K562 (cell line): ENCODE data around the gene FRMD3. TPM values are rescaled to one million over a fixed set of nuclear protein-coding genes. Genes with fewer than 3 reads are reported as not detected.

Experiments used
- ATAC-seq: fragments of 200-7000 bp; cut with Tn5 transposase; 3 replicates; pipeline ENCODE4 v1.9.1; 2020; ENCODE audit warnings: moderate library complexity
- BruUV-seq: library from RNA; stranded (reverse); fragments of 400-500 nt; replicated peaks from 2 replicates; lab custom pipeline; 2021; lab: Mats Ljungman, UMichigan
- CTCF ChIA-PET: fragments of 300-600 bp; formaldehyde crosslinking; extraction: SDS; loops from one replicate; lab custom pipeline; 2021; ENCODE audit warnings: low intra/inter-chr PET ratio; lab: Yijun Ruan, JAX
- POLR2A ChIA-PET: fragments of 300-600, 350-650 bp; sonication (Branson Sonifier 250); formaldehyde crosslinking; extraction: SDS; loops from one replicate; lab custom pipeline; 2021; ENCODE audit warnings: antibody characterized with exemption, inconsistent platforms; lab: Yijun Ruan, JAX
- DNase-seq, 4 experiments: peaks; one replicate each; pipeline versions ENCODE4 v3.0.0 to v3.0.0-alpha.2; 2011 to 2018; ENCODE audit warnings: low spot score in 3 of 4, mixed read lengths in 3 of 4; ENCODE audit errors: extremely low read depth in 1 of 4
- FAIRE-seq: peaks from 2 replicates; lab custom pipeline; 2011; peaks lifted over from hg19 to GRCh38; lab: Jason Lieb, UNC
- H2AFZ ChIP-seq: 2 replicates; pipeline ENCODE4 v1.6.0; 2011; ENCODE audit warnings: low read depth, low read length, control low read depth, inconsistent platforms
- H3K27ac ChIP-seq: fragments of 200-600 bp; 3 replicates; pipeline ENCODE4 v1.8.0; 2011; ENCODE audit warnings: low read depth, mild to moderate bottlenecking, control low read depth, inconsistent platforms, low read length, moderate library complexity, mixed read lengths; ENCODE audit errors: extremely low read depth
- H3K27me3 ChIP-seq, 2 experiments: fragments of 300-600 bp in 1 of 2; 2 replicates in 1 of 2; 3 replicates in 1 of 2; pipeline versions ENCODE4 v1.6.0 to v1.8.0; 2011; ENCODE audit warnings: inconsistent platforms in 2 of 2, low read length in 2 of 2, mild to moderate bottlenecking in 1 of 2, mixed read lengths in 1 of 2, moderate library complexity in 1 of 2; ENCODE audit not compliant: control insufficient read depth in 2 of 2, insufficient read depth in 2 of 2
- H3K36me3 ChIP-seq: fragments of 300-600 bp; 3 replicates; pipeline ENCODE4 v1.8.0; 2011; ENCODE audit warnings: mild to moderate bottlenecking, low read length, inconsistent platforms; ENCODE audit not compliant: control insufficient read depth, insufficient read depth
- H3K4me1 ChIP-seq, 2 experiments: fragments of 200-600 bp in 1 of 2; replicated peaks in 1 of 2; 2 replicates in 1 of 2; 3 replicates in 1 of 2; pipeline versions ENCODE4 v1.5.1 to v1.8.0; 2011; ENCODE audit warnings: inconsistent platforms in 2 of 2, low read length in 2 of 2, mild to moderate bottlenecking in 1 of 2, mixed read lengths in 1 of 2, moderate library complexity in 1 of 2; ENCODE audit not compliant: control insufficient read depth in 2 of 2, insufficient read depth in 2 of 2
- H3K4me2 ChIP-seq: 2 replicates; pipeline ENCODE4 v1.6.1; 2011; ENCODE audit warnings: low read length, control low read depth, inconsistent platforms, mixed read lengths; ENCODE audit not compliant: insufficient read depth
- H3K4me3 ChIP-seq: fragments of 200-600 bp; sonication (generic), shearing (Covaris generic); 2 replicates; pipeline ENCODE4 v1.5.1; 2016; ENCODE audit warnings: control low read depth, inconsistent platforms
- H3K79me2 ChIP-seq: fragments of 200-600 bp; 3 replicates; pipeline ENCODE4 v1.8.0; 2011; ENCODE audit warnings: low read length, inconsistent platforms; ENCODE audit not compliant: control insufficient read depth, insufficient read depth
- H3K9ac ChIP-seq, 2 experiments: 2 replicates each; pipeline versions ENCODE4 v1.6.0 to v1.6.1; 2011; ENCODE audit warnings: low read depth in 2 of 2, low read length in 2 of 2, control low read depth in 1 of 2, inconsistent platforms in 1 of 2, mild to moderate bottlenecking in 1 of 2, mixed read lengths in 1 of 2; ENCODE audit not compliant: insufficient read depth in 1 of 2
- H3K9me1 ChIP-seq: one replicate; pipeline ENCODE4 v1.6.0; 2011; ENCODE audit warnings: inconsistent platforms, mild to moderate bottlenecking, low read length, moderate library complexity; ENCODE audit not compliant: control insufficient read depth, insufficient read depth
- H3K9me3 ChIP-seq: replicated peaks from 2 replicates; pipeline ENCODE4 v1.5.1; 2011; ENCODE audit warnings: low read depth, low read length, inconsistent platforms; ENCODE audit not compliant: control insufficient read depth, insufficient read depth
- H4K20me1 ChIP-seq: replicated peaks from 2 replicates; pipeline ENCODE4 v1.6.1; 2011; ENCODE audit warnings: low read length, inconsistent platforms, mixed read lengths; ENCODE audit not compliant: control insufficient read depth, insufficient read depth
- ADNP ChIP-seq: fragments of 200-800 bp; sonication (Bioruptor generic); IDR thresholded peaks from 2 replicates; pipeline ENCODE4 v1.6.1; 2016; ENCODE audit warnings: missing genetic modification characterization, missing compliant biosample characterization
- ATF1 ChIP-seq, 2 experiments: fragments of 450-650 bp in 1 of 2; IDR thresholded peaks; 2 replicates each; pipeline ENCODE4 v1.6.1; 2016; ENCODE audit warnings: missing compliant biosample characterization in 1 of 2, missing genetic modification characterization in 1 of 2
- DNMT1 ChIP-seq: fragments of 450-650 bp; IDR thresholded peaks from 2 replicates; pipeline ENCODE4 v1.6.1; 2016; ENCODE audit warnings: antibody characterized with exemption, mild to moderate bottlenecking
- POLR2G ChIP-seq: fragments of 200-400 bp; formaldehyde crosslinking; IDR thresholded peaks from 2 replicates; pipeline ENCODE4 v1.6.1; 2017; ENCODE audit warnings: low read depth, mild to moderate bottlenecking, antibody characterized with exemption, low read length, moderate library complexity
- RAD21 ChIP-seq, 2 experiments: fragments of 250-450 bp in 1 of 2; fragments of 450-650 bp in 1 of 2; sonication (Bioruptor Pico) in 1 of 2; formaldehyde crosslinking in 1 of 2; IDR thresholded peaks in 1 of 2; conservative IDR thresholded peaks in 1 of 2; 2 replicates each; pipeline versions ENCODE4 v1.4.0 to v1.8.0; 2020 to 2022; ENCODE audit warnings: mild to moderate bottlenecking in 2 of 2, moderate library complexity in 1 of 2
- SAFB2 ChIP-seq: fragments of 200-400 bp; formaldehyde crosslinking; IDR thresholded peaks from 2 replicates; pipeline ENCODE4 v1.6.1; 2018; ENCODE audit warnings: borderline replicate concordance, low read length, low read depth, moderate library complexity; ENCODE audit not compliant: severe bottlenecking
- XRCC4 ChIP-seq: IDR thresholded peaks from one replicate; pipeline ENCODE4 v1.6.1; 2011; ENCODE audit not compliant: insufficient read depth, insufficient read length; ENCODE audit errors: extremely low read depth
- ZBTB12 ChIP-seq: fragments of 250-450 bp; sonication (Bioruptor Pico); IDR thresholded peaks from 2 replicates; pipeline ENCODE4 v1.4.0; 2020
- ZBTB7A ChIP-seq: IDR thresholded peaks from 2 replicates; pipeline ENCODE4 v1.6.1; 2011; ENCODE audit warnings: low read depth, mild to moderate bottlenecking, low read length, moderate library complexity, borderline replicate concordance; ENCODE audit not compliant: control insufficient read depth
- ZNF282 ChIP-seq: sonication (generic); formaldehyde crosslinking; IDR thresholded peaks from 2 replicates; pipeline ENCODE4 v1.8.1; 2023; ENCODE audit warnings: missing genetic modification reagents
- ZNF780A ChIP-seq: fragments of 250-450 bp; sonication (Bioruptor Pico); IDR thresholded peaks from 2 replicates; pipeline ENCODE4 v1.5.0; 2021; ENCODE audit warnings: mild to moderate bottlenecking
- WGBS: fragments of 100-300 bp; shearing (Covaris generic); methylation state at CpG from one replicate; pipeline ENCODE4 v1.1.6; 2016; ENCODE audit warnings: low coverage, mixed read lengths; ENCODE audit not compliant: insufficient coverage; ENCODE audit errors: missing lambda C conversion rate; 5-methylcytosine and 5-hydroxymethylcytosine counted together
- in situ Hi-C: fragments of 300-500 bp; cut with MboI; formaldehyde crosslinking; loops from 4 replicates; pipeline ENCODE4 v1.15.0; 2018; ENCODE audit warnings: inconsistent platforms, mixed read lengths
- intact Hi-C: fragments of 100-400 bp; cut with micrococcal nuclease; formaldehyde crosslinking; loops from 2 replicates; pipeline ENCODE4 v1.14.2; 2022
- polyA plus RNA-seq, 8 experiments: library from polyadenylated mRNA; depleted of rRNA in 4 of 8; stranded (reverse) in 5 of 8; unstranded in 3 of 8; fragments of >200 nt; fragmentation: Nextera tagmentation in 2 of 8; fragmentation: Illumina TruSeq in 1 of 8; extraction: Ambion mirVana in 2 of 8; extraction: Trizol in 1 of 8; gene quantifications; 2 replicates each; pipeline versions ENCODE4 v1.2.1 to v1.2.3, GENCODE V29; 2011 to 2014; ENCODE audit warnings: inconsistent platforms in 1 of 8, missing spikeins in 1 of 8
- total RNA-seq, 7 experiments: library from RNA; depleted of rRNA in 6 of 7; stranded (reverse); fragments of >200 nt in 6 of 7; fragmentation: Illumina TruSeq in 2 of 7; extraction: Trizol in 2 of 7; gene quantifications; 2 replicates each; pipeline versions ENCODE4 v1.2.1 to v1.2.3, GENCODE V29; 2011 to 2021; ENCODE audit warnings: low replicate concordance in 1 of 7
- TF ChIP-seq, protein P1 (sequence below): fragments of 450-650 bp; IDR thresholded peaks from 2 replicates; pipeline ENCODE4 v1.6.1; 2017; ENCODE audit warnings: antibody characterized with exemption
- TF ChIP-seq, protein P2 (sequence below): fragments of 250-450 bp; sonication (Bioruptor Pico); IDR thresholded peaks from 2 replicates; pipeline ENCODE4 v1.8.0; 2021; ENCODE audit warnings: moderate library complexity, mild to moderate bottlenecking, inconsistent platforms
- TF ChIP-seq, protein P3 (sequence below), 3 experiments: IDR thresholded peaks in 2 of 3; conservative IDR thresholded peaks in 1 of 3; 2 replicates each; pipeline ENCODE4 v1.5.1; 2011 to 2012; ENCODE audit warnings: low read length in 3 of 3, mild to moderate bottlenecking in 3 of 3, control low read depth in 2 of 3, improper control_type of control experiment in 1 of 3, inconsistent platforms in 1 of 3, low read depth in 1 of 3, mixed read lengths in 1 of 3, moderate library complexity in 1 of 3; ENCODE audit not compliant: insufficient read depth in 2 of 3

The FRMD3 gene
- total and polyA plus RNA-seq, 9 of the 15 experiments (the other 6 are each of a cell fraction or from before 2014, with no cell fraction given), result 0.09 to 0.51 (median 0.21) TPM

DNA sequence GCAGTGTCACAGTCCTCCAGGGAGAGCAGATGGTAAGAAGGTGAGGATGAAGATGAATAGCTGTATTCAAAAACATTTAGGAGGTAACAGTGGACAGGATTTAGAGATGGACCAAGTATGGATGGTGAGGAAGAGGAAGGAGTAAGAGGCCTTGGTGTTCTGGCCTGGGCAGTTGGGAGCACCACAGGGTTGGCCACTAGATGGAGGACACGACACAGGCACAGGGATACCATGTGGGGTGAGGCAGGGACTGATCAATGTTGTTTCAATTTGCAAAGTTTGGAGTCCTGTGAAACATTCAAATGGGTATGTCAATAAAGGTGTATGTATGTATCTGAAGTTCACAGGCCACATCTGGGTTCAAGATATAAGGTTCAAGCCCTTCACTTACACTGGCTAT is 334.2 kb downstream of the FRMD3 start:
- H3K9me1 ChIP-seq, result no peaks in the 10 kb centered on the region
- no TSS peak for BruUV-seq
- intact Hi-C loops, result no loop called here
- FAIRE-seq (no peak), DNase-seq (no peak), ATAC-seq (no peak)
- CTCF ChIA-PET, result no interaction called here
- 0% methylated on average over 1 of the region's 1 CpG for WGBS
- H3K4me3 ChIP-seq, result no peak overlapping the region
- TF ChIP-seq, protein P1, sequence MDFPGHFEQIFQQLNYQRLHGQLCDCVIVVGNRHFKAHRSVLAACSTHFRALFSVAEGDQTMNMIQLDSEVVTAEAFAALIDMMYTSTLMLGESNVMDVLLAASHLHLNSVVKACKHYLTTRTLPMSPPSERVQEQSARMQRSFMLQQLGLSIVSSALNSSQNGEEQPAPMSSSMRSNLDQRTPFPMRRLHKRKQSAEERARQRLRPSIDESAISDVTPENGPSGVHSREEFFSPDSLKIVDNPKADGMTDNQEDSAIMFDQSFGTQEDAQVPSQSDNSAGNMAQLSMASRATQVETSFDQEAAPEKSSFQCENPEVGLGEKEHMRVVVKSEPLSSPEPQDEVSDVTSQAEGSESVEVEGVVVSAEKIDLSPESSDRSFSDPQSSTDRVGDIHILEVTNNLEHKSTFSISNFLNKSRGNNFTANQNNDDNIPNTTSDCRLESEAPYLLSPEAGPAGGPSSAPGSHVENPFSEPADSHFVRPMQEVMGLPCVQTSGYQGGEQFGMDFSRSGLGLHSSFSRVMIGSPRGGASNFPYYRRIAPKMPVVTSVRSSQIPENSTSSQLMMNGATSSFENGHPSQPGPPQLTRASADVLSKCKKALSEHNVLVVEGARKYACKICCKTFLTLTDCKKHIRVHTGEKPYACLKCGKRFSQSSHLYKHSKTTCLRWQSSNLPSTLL, result no peak
- peak in 1 of 2 experiments; percentile 38; a peak in 2 of 4 replicates for TF ChIP-seq RAD21 (CRISPR knock-in tag; conservative IDR thresholded peaks at IDR 0.05 in 1 of 2, IDR thresholded peaks at IDR 0.05 in 1 of 2)
- TF ChIP-seq ZBTB7A, result no peak
- TF ChIP-seq ZNF282 (CRISPR knock-in tag), result no peak
- no peak for TF ChIP-seq ADNP (tag)
- TF ChIP-seq ZNF780A (CRISPR knock-in tag), result no peak
- no peak for TF ChIP-seq DNMT1
- TF ChIP-seq ZBTB12 (CRISPR knock-in tag), result no peak
- TF ChIP-seq, protein P2, sequence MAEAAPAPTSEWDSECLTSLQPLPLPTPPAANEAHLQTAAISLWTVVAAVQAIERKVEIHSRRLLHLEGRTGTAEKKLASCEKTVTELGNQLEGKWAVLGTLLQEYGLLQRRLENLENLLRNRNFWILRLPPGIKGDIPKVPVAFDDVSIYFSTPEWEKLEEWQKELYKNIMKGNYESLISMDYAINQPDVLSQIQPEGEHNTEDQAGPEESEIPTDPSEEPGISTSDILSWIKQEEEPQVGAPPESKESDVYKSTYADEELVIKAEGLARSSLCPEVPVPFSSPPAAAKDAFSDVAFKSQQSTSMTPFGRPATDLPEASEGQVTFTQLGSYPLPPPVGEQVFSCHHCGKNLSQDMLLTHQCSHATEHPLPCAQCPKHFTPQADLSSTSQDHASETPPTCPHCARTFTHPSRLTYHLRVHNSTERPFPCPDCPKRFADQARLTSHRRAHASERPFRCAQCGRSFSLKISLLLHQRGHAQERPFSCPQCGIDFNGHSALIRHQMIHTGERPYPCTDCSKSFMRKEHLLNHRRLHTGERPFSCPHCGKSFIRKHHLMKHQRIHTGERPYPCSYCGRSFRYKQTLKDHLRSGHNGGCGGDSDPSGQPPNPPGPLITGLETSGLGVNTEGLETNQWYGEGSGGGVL, result no peak
- TF ChIP-seq XRCC4, result no peak
- no peak for TF ChIP-seq SAFB2
- TF ChIP-seq POLR2G, result no peak
- no peak for TF ChIP-seq ATF1 (CRISPR knock-in tag; IDR thresholded peaks at IDR 0.05)
- TF ChIP-seq ATF1 (tag; IDR thresholded peaks at IDR 0.05), result no peak
- TF ChIP-seq, protein P3, sequence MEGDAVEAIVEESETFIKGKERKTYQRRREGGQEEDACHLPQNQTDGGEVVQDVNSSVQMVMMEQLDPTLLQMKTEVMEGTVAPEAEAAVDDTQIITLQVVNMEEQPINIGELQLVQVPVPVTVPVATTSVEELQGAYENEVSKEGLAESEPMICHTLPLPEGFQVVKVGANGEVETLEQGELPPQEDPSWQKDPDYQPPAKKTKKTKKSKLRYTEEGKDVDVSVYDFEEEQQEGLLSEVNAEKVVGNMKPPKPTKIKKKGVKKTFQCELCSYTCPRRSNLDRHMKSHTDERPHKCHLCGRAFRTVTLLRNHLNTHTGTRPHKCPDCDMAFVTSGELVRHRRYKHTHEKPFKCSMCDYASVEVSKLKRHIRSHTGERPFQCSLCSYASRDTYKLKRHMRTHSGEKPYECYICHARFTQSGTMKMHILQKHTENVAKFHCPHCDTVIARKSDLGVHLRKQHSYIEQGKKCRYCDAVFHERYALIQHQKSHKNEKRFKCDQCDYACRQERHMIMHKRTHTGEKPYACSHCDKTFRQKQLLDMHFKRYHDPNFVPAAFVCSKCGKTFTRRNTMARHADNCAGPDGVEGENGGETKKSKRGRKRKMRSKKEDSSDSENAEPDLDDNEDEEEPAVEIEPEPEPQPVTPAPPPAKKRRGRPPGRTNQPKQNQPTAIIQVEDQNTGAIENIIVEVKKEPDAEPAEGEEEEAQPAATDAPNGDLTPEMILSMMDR (IDR thresholded peaks at IDR 0.05 in 2 of 3, conservative IDR thresholded peaks at IDR 0.05 in 1 of 3; ENCODE audit: insufficient read depth in 2 of 3, low read depth in 1 of 3, low read length in 3 of 3), result 0 out of 6 replicates have a peak, but pooled peaks of 1 of the 3 experiments have one; percentile 13
- no peaks in the 10 kb centered on the region for H4K20me1 ChIP-seq
- H3K27me3 ChIP-seq, result no peaks in the 10 kb centered on the region
- H3K79me2 ChIP-seq, result no peaks in the 10 kb centered on the region
- no peaks in the 10 kb centered on the region; a peak in 1 of 5 replicates for H3K4me1 ChIP-seq
- POLR2A ChIA-PET, result no interaction called here
- H2AFZ ChIP-seq, result no peak overlapping the region
- H3K36me3 ChIP-seq, result no peaks in the 10 kb centered on the region
- H3K4me2 ChIP-seq, result no peak overlapping the region
- no peaks in the 10 kb centered on the region for H3K9me3 ChIP-seq
- in situ Hi-C loops, result no loop called here
- no peak overlapping the region for H3K9ac ChIP-seq
- H3K27ac ChIP-seq, result no peak overlapping the region
